Endodermal cell (in vitro differentiated cells): ENCODE results near the gene OPN1SW. TPM values are rescaled to one million over a fixed set of nuclear protein-coding genes. Genes with fewer than 3 reads are reported as not detected.
A peak's percentile ranks its signal among the peaks of the same experiment; 100 is the strongest.

Source experiments
- DNase-seq: peaks from one replicate; pipeline ENCODE4 v3.0.0-alpha.2; 2017
- H3K27ac ChIP-seq: 2 replicates; pipeline ENCODE4 v1.5.1; 2013; ENCODE audit warnings: mild to moderate bottlenecking, low read depth, low read length, moderate library complexity
- H3K27me3 ChIP-seq: 2 replicates; pipeline ENCODE4 v1.6.1; 2013; ENCODE audit warnings: mild to moderate bottlenecking, low read length, moderate library complexity; ENCODE audit not compliant: insufficient read depth, control insufficient read depth, poor library complexity, severe bottlenecking
- H3K36me3 ChIP-seq: 2 replicates; pipeline ENCODE4 v1.7.0; 2013; ENCODE audit warnings: mild to moderate bottlenecking, low read length, moderate library complexity; ENCODE audit not compliant: control insufficient read depth, insufficient read depth
- H3K4me1 ChIP-seq: one replicate; pipeline ENCODE4 v1.7.0; 2013; ENCODE audit warnings: low read length; ENCODE audit not compliant: control insufficient read depth, insufficient read depth
- H3K4me3 ChIP-seq: 2 replicates; pipeline ENCODE4 v1.5.1; 2013; ENCODE audit warnings: mild to moderate bottlenecking, low read length, moderate library complexity
- H3K9ac ChIP-seq: 2 replicates; pipeline ENCODE4 v1.6.1; 2013; ENCODE audit warnings: mild to moderate bottlenecking, low read length, moderate library complexity; ENCODE audit not compliant: poor library complexity, severe bottlenecking; ENCODE audit errors: extremely low read depth
- H3K9me3 ChIP-seq: 2 replicates; pipeline ENCODE4 v1.6.1; 2013; ENCODE audit warnings: mild to moderate bottlenecking, low read length, moderate library complexity; ENCODE audit not compliant: control insufficient read depth
- H3K27ac Mint-ChIP-seq: 2 replicates; pipeline ENCODE4 v1.8.0; 2020; ENCODE audit warnings: mixed read lengths
- H3K27me3 Mint-ChIP-seq: 2 replicates; pipeline ENCODE4 v1.8.0; 2021; ENCODE audit warnings: mild to moderate bottlenecking, mixed read lengths; ENCODE audit not compliant: insufficient read depth
- H3K36me3 Mint-ChIP-seq: 2 replicates; pipeline ENCODE4 v1.8.0; 2020; ENCODE audit warnings: low read depth, mixed read lengths
- H3K4me1 Mint-ChIP-seq: 2 replicates; pipeline ENCODE4 v1.8.0; 2020; ENCODE audit warnings: mixed read lengths
- H3K4me3 Mint-ChIP-seq: 2 replicates; pipeline ENCODE4 v1.8.0; 2020; ENCODE audit warnings: mild to moderate bottlenecking, moderate library complexity, mixed read lengths
- H3K9me3 Mint-ChIP-seq: 2 replicates; pipeline ENCODE4 v1.8.0; 2020; ENCODE audit warnings: mild to moderate bottlenecking, mixed read lengths
- WGBS, 2 experiments: methylation state at CpG; one replicate each; pipeline versions ENCODE4 v1.1.5 to v1.1.7; 2013; ENCODE audit warnings: missing lambda C conversion rate in 2 of 2, mixed read lengths in 1 of 2; ENCODE audit not compliant: insufficient coverage in 1 of 2, insufficient read length in 1 of 2; 5-methylcytosine and 5-hydroxymethylcytosine counted together
- total RNA-seq, 2 donors: library from RNA; stranded (reverse); fragmentation: NEBNext Ultra II Directional in 1 of 2; extraction: Animal tissue kit (Norgen Biotek cat#: 25700) in 1 of 2; gene quantifications; 2 replicates in 1 of 2; 3 replicates in 1 of 2; pipeline ENCODE4 v1.2.1, GENCODE V29; 2021
- TF ChIP-seq, protein P1 (sequence below): fragments of 200-600 bp; sonication (generic); conservative IDR thresholded peaks from 2 replicates; pipeline ENCODE4 v1.5.0; 2021; ENCODE audit warnings: antibody characterized with exemption, mild to moderate bottlenecking

Gene OPN1SW
- total RNA-seq, 2 donors from 2014 or later, result not detected

DNA sequence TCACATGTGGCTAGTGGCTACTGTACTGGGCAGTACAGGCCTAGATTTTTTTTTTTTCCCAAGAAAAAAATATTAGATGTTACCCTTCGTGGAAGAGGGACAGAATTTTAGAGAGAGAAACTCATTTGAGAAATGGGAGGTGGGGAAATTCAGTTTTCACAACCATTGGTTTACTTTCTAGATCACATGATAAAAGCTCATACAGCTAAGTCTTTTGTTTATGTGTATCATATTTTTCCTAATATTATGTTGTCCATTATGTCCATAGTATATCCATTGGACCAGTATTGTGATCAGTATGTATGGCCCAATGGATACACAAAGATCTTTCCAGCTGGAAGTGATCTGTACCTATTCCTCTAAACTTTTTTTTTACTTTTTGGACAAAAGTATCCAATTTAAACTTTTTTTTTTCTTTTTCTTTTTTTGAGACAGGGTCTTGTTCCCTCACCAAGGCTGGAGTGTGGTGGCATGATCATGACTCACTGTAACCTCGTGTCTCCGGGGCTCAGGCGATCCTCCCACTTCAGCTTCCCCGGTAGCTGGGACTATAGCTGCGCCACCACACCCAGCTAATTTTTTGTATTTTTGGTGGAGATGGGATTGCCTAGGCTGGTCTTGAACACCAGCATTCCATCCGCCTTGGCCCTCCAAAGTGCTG, 32.4 kb downstream of the OPN1SW start:
- H3K4me1 Mint-ChIP-seq, result peaks cover 25% of the 10 kb centered on the region
- H3K36me3 Mint-ChIP-seq, result peaks cover 25% of the 10 kb centered on the region
- Histone ChIP-seq H3K4me1 (peaks cover 2% of the 10 kb centered on the region), H3K27ac (no peak overlapping the region), H3K36me3 (peaks cover 21% of the 10 kb centered on the region), H3K4me3 (no peak overlapping the region), H3K9me3 (no peaks in the 10 kb centered on the region), H3K27me3 (no peaks in the 10 kb centered on the region), H3K9ac (no peak overlapping the region)
- no peaks in the 10 kb centered on the region for H3K27me3 Mint-ChIP-seq
- H3K27ac Mint-ChIP-seq, result no peak overlapping the region
- H3K4me3 Mint-ChIP-seq, result no peak overlapping the region
- DNase-seq, result no peak
- H3K9me3 Mint-ChIP-seq, result no peaks in the 10 kb centered on the region
- TF ChIP-seq, protein P1, sequence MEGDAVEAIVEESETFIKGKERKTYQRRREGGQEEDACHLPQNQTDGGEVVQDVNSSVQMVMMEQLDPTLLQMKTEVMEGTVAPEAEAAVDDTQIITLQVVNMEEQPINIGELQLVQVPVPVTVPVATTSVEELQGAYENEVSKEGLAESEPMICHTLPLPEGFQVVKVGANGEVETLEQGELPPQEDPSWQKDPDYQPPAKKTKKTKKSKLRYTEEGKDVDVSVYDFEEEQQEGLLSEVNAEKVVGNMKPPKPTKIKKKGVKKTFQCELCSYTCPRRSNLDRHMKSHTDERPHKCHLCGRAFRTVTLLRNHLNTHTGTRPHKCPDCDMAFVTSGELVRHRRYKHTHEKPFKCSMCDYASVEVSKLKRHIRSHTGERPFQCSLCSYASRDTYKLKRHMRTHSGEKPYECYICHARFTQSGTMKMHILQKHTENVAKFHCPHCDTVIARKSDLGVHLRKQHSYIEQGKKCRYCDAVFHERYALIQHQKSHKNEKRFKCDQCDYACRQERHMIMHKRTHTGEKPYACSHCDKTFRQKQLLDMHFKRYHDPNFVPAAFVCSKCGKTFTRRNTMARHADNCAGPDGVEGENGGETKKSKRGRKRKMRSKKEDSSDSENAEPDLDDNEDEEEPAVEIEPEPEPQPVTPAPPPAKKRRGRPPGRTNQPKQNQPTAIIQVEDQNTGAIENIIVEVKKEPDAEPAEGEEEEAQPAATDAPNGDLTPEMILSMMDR, result no peak
- WGBS, 2 experiments, result 98% methylated on average over 7 of the region's 7 CpGs; no CpG with 5 or more reads in 1 of the 2 experiments

DNA sequence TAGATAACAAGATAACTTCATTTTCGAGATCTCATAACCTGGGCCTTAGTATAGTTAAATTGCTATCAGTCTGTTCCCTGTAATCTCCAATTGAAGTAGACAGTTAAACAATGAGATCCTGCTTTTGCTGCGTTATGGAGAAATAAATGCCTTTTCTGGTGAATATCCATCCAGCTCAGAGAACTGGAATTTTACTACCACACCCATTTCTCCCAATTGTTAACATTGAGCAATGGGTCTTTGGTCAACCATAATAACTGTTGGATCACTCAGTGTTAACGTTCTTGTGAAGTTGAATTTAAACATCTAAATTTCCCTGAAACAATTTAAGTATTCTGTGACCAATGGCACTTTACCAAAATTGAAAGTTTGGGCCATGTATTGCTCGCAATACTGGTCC, 33.4 kb downstream of the OPN1SW start:
- peaks cover 16% of the 10 kb centered on the region for H3K36me3 Mint-ChIP-seq
- peaks cover 12% of the 10 kb centered on the region for H3K36me3 ChIP-seq
- no peaks in the 10 kb centered on the region for H3K9me3 Mint-ChIP-seq
- peaks cover 22% of the 10 kb centered on the region for H3K4me1 Mint-ChIP-seq
- H3K27me3 Mint-ChIP-seq, result no peaks in the 10 kb centered on the region
- H3K9ac ChIP-seq, result no peak overlapping the region
- no peak for DNase-seq
- no peak overlapping the region for H3K27ac ChIP-seq
- H3K27me3 ChIP-seq, result no peaks in the 10 kb centered on the region
- H3K4me3 ChIP-seq, result peak overlapping the region; percentile 98
- no peaks in the 10 kb centered on the region for H3K9me3 ChIP-seq
- H3K4me3 Mint-ChIP-seq, result no peak overlapping the region
- TF ChIP-seq, protein P1, result no peak
- 89 to 100% methylated on average over 1 to 4 of the region's 4 CpGs for WGBS, 2 experiments
- peaks cover 4% of the 10 kb centered on the region for H3K4me1 ChIP-seq
- no peak overlapping the region for H3K27ac Mint-ChIP-seq

DNA sequence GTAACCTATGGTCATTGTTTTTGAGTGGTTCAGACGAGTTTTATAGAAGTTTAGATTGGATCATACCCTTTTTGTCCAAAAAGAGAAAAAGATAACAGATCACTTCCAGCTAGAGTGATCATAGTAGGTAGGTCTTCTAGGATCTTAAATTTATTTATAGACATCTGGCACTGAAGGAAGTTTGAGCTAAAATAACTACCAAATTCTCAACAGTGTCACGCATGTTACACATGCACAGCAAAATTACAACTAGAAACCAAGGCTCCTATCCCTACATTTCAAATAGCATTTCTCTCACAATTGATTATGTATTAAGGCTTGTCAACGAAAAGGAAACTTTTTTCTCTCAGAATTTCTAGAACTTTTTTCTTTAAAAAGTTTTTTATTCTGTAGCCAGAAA, 34.1 kb downstream of the OPN1SW start:
- Histone ChIP-seq H3K4me3 (peak overlapping the region; percentile 98), H3K27me3 (no peaks in the 10 kb centered on the region), H3K9ac (peak overlapping the region; percentile 97), H3K4me1 (peaks cover 4% of the 10 kb centered on the region), H3K9me3 (no peaks in the 10 kb centered on the region), H3K36me3 (peaks cover 12% of the 10 kb centered on the region), H3K27ac (no peak overlapping the region)
- WGBS, 2 experiments, result 82 to 86% methylated on average over 2 to 3 of the region's 3 CpGs
- Mint-ChIP-seq H3K9me3 (no peaks in the 10 kb centered on the region), H3K27me3 (peaks cover 4% of the 10 kb centered on the region), H3K27ac (no peak overlapping the region), H3K4me1 (peaks cover 19% of the 10 kb centered on the region), H3K36me3 (peaks cover 11% of the 10 kb centered on the region), H3K4me3 (no peak overlapping the region)
- no peak for DNase-seq
- TF ChIP-seq, protein P1, result no peak
